ENCODE measurements around the gene ADARB2. TPM values are rescaled to one million over a fixed set of nuclear protein-coding genes. Genes with fewer than 3 reads are reported as not detected.

The ADARB2 gene
- total RNA-seq, 4 donors from 2014 or later: 0.80 to 4.9 (median 2.3) TPM

- no peak overlapping the region for H3K4me3 ChIP-seq
- H3K27ac ChIP-seq: no peak overlapping the region
- no peaks in the 10 kb centered on the region for H3K4me1 ChIP-seq
- 68 to 69% methylated on average over 7 to 9 of the region's 9 CpGs for WGBS, 2 donors (ENCODE audit: low coverage in 1 of 2)
- in situ Hi-C loops (cut with MboI; ENCODE audit: low pct_ligation_motif_present in 1 of 4, low pct_unique_long_range_greater_than_20kb in 1 of 4, low sequenced_read_pairs in 3 of 4) (no loop called here), intact Hi-C loops (cut with DNase I; ENCODE audit: low total_unique reads) (no loop called here)
- DNase-seq: no peak
- no peaks in the 10 kb centered on the region for H3K36me3 ChIP-seq
- TF ChIP-seq EP300 (IDR thresholded peaks at IDR 0.05; ENCODE audit: low read depth): no peak
- no peak for TF ChIP-seq POLR2A (IDR thresholded peaks at IDR 0.05)
- no peak for TF ChIP-seq CTCF (IDR thresholded peaks at IDR 0.05)
- no peak for TF ChIP-seq POLR2AphosphoS5 (IDR thresholded peaks at IDR 0.05)
- no peaks in the 10 kb centered on the region for H3K27me3 ChIP-seq
- H3K9me3 ChIP-seq: no peaks in the 10 kb centered on the region
These were observed 49.6 kb downstream of the ADARB2 start for GRCh38 chr10:1687623-1688150.

- intact Hi-C loops (cut with DNase I; ENCODE audit: low total_unique reads): no loop called here
- DNase-seq: no peak
- H3K36me3 ChIP-seq: no peaks in the 10 kb centered on the region
- no peaks in the 10 kb centered on the region for H3K4me1 ChIP-seq
- H3K27ac ChIP-seq: no peak overlapping the region
- H3K4me3 ChIP-seq: no peak overlapping the region
- H3K27me3 ChIP-seq: no peaks in the 10 kb centered on the region
- TF ChIP-seq EP300 (IDR thresholded peaks at IDR 0.05; ENCODE audit: low read depth) (no peak), POLR2AphosphoS5 (IDR thresholded peaks at IDR 0.05) (no peak), CTCF (IDR thresholded peaks at IDR 0.05) (no peak), POLR2A (IDR thresholded peaks at IDR 0.05) (no peak)
- H3K9me3 ChIP-seq: no peaks in the 10 kb centered on the region
- in situ Hi-C loops (cut with MboI; ENCODE audit: low pct_ligation_motif_present in 1 of 4, low pct_unique_long_range_greater_than_20kb in 1 of 4, low sequenced_read_pairs in 3 of 4): no loop called here
- 68 to 73% methylated on average over 2 to 5 of the region's 5 CpGs for WGBS, 2 donors (ENCODE audit: low coverage in 1 of 2)
These were observed 50.1 kb downstream of the ADARB2 start for GRCh38 chr10:1687190-1687589.

GRCh38 chr10:1686491-1686749 is 50.9 kb downstream of the ADARB2 start:
- intact Hi-C loops (cut with DNase I; ENCODE audit: low total_unique reads) (no loop called here), in situ Hi-C loops (cut with MboI; ENCODE audit: low pct_ligation_motif_present in 1 of 4, low pct_unique_long_range_greater_than_20kb in 1 of 4, low sequenced_read_pairs in 3 of 4) (no loop called here)
- H3K27ac ChIP-seq: no peak overlapping the region
- no peaks in the 10 kb centered on the region for H3K36me3 ChIP-seq
- no peaks in the 10 kb centered on the region for H3K9me3 ChIP-seq
- TF ChIP-seq POLR2A (IDR thresholded peaks at IDR 0.05) (no peak), CTCF (IDR thresholded peaks at IDR 0.05) (no peak), EP300 (IDR thresholded peaks at IDR 0.05; ENCODE audit: low read depth) (no peak), POLR2AphosphoS5 (IDR thresholded peaks at IDR 0.05) (no peak)
- DNase-seq: no peak
- no peaks in the 10 kb centered on the region for H3K4me1 ChIP-seq
- WGBS, 2 donors (ENCODE audit: low coverage in 1 of 2): 69 to 74% methylated on average over 9 of the region's 9 CpGs
- no peaks in the 10 kb centered on the region for H3K27me3 ChIP-seq
- H3K4me3 ChIP-seq: no peak overlapping the region

GRCh38 chr10:1685699-1686490 is 51.4 kb downstream of the ADARB2 start:
- intact Hi-C loops (cut with DNase I; ENCODE audit: low total_unique reads): no loop called here
- no peaks in the 10 kb centered on the region for H3K4me1 ChIP-seq
- 62 to 63% methylated on average over 12 to 15 of the region's 15 CpGs for WGBS, 2 donors (ENCODE audit: low coverage in 1 of 2)
- H3K27ac ChIP-seq: no peak overlapping the region
- H3K9me3 ChIP-seq: no peaks in the 10 kb centered on the region
- in situ Hi-C loops (cut with MboI; ENCODE audit: low pct_ligation_motif_present in 1 of 4, low pct_unique_long_range_greater_than_20kb in 1 of 4, low sequenced_read_pairs in 3 of 4): no loop called here
- no peak overlapping the region for H3K4me3 ChIP-seq
- no peaks in the 10 kb centered on the region for H3K36me3 ChIP-seq
- TF ChIP-seq CTCF (IDR thresholded peaks at IDR 0.05) (no peak), EP300 (IDR thresholded peaks at IDR 0.05; ENCODE audit: low read depth) (no peak), POLR2A (IDR thresholded peaks at IDR 0.05) (no peak), POLR2AphosphoS5 (IDR thresholded peaks at IDR 0.05) (no peak)
- no peak for DNase-seq
- H3K27me3 ChIP-seq: no peaks in the 10 kb centered on the region
